GM19193 (cell line): ENCODE results near the gene CLEC2A.

Experiments
- POLR2A ChIP-seq: IDR thresholded peaks from 4 replicates; pipeline ENCODE4 v1.6.1; 2011; ENCODE audit not compliant: insufficient read depth, insufficient read length; ENCODE audit errors: extremely low read depth

CLEC2A gene

DNA sequence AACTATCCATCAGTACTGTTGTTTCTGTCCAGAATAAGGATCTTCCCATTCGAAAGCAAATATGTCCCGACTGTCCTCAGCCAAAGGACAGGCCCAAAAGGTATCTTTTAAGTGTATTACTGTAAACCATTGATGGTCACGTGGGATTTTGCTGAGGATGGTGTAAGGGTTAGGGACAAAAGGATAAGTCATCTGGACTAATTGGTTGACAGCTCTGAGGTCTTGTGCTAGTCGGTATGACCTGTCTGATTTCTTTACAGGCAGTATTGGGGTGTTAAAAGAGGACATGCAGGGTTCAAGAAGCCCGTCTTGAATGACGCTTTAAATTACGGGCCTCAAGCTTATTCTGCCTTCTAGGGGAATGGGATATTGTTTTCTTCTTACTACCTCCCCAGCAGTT, 24.4 kb downstream of the CLEC2A start:
- no peak for TF ChIP-seq POLR2A

DNA sequence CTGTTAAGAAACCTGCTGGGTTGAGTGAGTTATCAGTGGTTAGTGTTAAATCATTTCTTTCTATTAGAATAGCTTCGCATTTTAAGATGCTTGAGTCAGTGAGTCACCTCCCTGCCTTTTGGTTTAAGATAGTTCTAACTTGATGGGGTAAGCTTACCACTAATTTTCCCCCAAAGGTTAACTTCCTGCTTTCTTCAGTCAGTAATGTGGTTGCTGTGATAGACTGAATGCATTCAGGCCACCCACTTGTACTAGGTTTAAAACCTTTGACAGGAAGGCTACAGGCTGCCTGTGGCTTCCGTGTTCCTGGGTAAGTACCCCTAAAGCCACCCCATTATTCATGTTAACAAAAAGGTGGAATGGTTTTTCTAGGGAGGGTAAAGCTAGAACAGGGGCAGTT, 25.3 kb downstream of the CLEC2A start:
- TF ChIP-seq POLR2A: no peak

DNA sequence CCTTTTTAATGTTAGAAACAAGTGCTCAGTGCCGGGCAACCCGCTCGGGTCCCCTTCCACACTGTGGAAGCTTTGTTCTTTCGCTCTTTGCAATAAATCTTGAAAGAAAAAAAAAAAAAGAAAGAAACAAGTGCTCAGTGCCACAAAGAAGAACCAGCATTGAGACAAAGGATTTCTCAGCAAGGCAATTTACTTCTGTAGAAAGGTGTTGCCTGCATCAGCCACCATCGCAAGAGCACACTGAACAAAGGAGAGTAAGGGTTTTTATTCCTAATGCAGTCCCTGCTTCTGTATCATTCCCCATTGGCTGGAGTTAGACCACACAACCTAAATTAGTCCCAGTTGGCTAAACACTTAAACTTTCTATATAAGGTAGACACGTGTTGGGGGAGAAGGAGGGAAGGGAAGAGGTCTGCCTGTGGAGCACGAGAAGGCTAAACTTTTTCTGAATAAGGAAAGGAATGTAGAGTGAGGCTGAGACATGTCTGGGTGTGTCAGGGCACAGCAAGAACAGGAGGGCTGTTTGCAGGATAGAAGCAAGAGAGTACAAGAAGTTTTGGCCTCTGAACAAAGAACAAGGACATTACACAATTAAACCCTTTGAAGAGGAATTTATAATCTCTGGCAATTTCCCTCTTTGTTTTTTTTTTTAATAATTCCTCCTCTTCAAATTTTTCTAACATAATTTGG, 29.5 kb downstream of the CLEC2A start:
- TF ChIP-seq POLR2A: no peak

DNA sequence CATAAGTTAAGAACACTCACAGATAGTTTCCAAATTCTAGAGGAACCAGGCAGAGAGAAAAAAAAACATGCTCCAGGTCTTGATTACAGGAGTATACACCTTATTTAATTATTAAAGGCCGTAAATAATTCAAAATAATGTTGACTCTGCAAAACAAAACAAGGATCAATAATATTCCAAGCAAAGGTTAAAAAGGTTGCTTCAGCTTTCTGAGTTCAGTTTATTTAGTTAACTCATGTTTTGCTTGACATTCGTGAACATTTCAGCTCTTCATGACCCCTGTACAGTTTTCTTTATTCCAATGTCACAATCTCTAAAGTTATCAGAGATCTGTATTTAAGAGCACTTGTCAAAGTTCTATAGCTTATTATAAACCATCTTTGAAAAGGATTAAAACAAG, 31.2 kb downstream of the CLEC2A start:
- TF ChIP-seq POLR2A: no peak

DNA sequence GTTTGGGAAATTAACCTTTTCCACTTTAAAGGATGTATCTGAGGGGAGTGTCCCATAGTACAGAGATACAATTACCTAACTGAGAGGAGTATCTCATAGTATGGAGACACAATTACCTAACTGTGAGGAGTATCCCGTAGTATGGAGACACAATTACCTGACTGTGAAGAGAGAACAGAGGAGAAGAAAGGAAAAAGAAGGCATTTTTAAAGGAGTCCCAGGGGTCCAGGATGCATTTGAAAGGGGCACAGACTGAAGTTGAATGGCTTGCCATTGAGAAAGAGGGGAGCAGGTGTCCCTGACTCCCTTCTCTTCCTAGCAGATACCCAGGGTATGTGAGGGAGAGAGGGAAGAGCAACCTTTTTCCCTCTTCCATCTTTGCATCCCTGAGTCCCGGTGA, 33.0 kb downstream of the CLEC2A start:
- TF ChIP-seq POLR2A: no peak

DNA sequence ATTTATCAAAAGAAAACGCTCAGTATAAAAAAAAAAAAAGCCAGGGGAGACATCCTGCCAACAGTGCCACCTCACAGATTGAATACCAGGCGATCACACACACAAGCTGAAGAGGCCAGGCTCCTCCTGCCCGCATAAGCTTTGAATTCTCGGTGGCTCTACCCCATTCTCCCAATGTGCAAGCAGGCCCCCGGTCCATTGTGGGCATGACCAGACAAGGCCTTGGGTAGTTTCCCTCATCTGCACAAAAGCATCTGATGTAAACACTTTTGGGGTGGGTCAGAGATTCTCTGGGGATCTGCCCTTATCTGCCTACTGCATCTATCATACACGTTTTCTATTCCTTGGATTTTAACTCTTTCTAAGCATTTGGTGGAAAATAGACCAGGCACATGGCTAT, 34.6 kb downstream of the CLEC2A start:
- TF ChIP-seq POLR2A: no peak

DNA sequence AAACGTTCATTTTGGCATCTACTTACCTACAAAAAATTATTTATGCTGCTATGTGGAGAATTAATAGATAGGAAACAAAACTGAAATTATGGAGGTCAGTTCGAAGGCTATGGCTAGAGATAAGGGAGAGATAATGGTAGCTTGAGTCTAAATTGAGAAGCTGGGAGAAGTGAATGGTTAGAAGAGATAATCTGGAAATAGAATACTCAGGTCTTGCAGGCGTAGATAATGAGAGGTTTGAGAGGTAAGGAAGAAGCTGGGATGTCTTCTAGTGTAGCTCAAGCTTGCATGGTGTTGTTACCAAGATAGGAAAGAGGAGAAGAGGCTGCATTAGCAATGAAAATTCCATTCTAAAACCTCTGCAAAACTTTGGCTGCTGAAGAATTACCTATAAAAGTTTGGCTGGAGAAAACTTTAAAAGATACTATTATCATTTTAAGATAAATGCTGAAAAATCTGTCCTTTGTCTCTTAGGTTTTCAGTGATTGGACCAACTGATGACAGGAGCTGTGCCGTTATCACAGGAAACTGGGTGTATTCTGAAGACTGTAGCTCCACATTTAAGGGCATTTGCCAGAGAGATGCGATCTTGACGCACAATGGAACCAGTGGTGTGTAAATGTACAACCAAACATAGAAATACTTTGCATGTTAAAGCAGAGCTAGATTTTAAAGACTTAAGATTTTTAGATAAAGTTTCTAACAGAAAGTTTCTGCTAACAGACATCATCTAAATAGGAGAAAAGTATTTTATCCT, 36.8 kb downstream of the CLEC2A start:
- TF ChIP-seq POLR2A: no peak

DNA sequence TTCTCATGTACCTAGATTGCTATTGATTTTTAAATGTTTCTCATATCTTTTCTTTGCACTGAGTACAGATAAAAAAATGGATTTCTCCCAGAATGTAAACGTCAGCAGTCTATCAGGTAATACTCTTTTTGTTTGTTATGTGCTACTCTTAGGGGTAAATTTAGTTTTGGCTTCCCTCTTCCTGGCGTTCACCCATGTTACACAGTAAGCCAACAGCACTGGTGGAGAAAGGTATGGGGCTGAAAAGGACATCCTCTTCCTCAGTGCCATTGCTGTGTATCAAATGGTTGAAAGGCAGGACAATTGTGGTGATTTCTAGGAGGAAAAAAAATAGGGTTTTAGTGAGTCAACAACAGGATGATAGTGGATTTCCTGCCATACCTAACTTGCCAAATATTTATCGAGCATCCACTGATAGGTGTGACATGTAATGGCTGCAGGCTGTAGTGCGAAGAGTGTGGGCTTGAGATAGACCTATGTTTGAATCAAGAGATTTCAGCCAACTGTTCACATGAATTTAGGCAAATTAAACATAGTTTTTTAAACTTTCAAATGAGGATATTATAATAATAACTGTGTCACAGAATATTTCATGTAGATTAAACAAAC, 43.4 kb downstream of the CLEC2A start:
- TF ChIP-seq POLR2A: no peak

DNA sequence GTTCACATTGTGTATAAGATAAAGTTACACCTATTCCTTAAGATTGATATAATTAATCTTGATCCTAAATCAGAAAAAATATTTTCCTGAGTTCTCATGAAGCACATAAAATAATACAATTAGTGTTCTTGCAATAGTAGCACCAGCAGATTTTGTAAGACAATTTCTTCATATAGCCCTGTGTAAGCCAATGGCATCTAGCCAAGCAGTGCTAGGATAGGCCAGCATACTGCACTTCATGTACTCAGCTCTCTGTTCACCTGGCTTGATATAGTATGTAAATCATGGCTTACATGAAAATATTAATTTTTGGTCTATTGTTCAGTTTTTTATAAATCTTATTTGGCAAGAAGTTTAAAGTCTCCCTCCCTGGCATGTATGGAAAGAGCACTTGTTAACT, 49.0 kb downstream of the CLEC2A start:
- no peak for TF ChIP-seq POLR2A

DNA sequence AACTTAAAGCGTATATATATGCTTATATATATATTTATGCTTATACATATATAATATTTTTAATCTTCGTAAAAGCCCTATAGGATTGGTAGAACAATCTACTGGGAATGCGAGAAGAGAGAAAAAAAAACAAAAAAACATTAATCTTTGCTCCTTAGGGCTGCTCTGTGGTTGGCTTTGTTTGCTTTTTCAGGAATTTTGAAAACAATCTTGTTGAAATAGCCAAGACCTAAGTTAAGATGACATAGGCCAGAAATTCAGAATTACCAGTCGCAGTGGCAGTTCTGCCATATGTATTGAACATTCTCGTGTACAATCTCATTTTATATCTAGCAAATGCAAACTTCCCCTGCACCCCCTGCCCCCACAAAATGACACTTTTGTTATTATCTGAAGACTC, 50.2 kb downstream of the CLEC2A start:
- TF ChIP-seq POLR2A: no peak

DNA sequence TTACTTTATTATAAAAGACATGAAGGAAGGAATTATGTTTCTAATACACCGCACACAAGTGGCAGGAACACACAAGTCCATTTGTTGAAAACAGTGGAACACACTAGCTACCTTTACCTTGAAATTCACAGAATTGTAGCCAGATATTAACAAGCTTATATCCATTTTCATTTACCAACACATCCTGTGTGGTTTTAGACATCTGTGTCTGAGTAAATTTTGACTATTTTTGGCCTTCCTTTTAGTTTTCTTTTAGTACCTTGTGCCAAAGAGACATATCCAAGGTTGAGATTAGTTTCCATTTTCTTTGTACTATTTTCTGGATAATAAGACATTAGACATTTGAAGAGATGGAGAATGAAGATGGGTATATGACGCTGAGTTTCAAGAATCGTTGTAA, 50.9 kb downstream of the CLEC2A start, which contains the start of gene KLRF2:
TSS of gene KLRF2 (plus strand) at position 244 of the 400 bp plus-strand sequence. CDS start at position 351, 107 bp downstream.
- TF ChIP-seq POLR2A: no peak

DNA sequence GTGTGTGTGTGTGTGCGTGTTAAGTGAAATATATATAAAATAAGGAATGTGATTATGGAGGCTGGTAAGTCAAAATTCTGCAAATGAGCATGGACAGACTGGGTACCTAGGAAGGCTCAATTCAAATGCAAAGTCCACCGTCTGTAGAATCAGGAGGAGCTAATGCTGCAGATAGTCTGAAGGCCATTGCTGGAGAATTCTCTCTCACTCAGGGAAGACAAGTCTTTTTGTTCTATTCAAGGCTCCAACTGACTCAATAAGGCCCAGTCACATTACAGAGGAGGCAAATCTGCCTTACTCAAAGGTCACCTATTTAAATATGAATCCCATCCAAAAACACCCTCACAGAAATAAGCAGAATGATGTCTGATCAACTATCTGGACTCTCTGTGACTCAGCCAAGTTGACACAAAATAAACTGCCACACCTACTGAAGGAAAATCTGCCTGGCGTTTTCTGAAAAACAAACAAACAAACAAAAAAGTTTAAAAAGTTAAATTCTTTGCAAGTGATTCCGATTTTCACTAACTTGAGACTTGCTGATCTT, 51.6 kb downstream of the CLEC2A start:
- TF ChIP-seq POLR2A: no peak

DNA sequence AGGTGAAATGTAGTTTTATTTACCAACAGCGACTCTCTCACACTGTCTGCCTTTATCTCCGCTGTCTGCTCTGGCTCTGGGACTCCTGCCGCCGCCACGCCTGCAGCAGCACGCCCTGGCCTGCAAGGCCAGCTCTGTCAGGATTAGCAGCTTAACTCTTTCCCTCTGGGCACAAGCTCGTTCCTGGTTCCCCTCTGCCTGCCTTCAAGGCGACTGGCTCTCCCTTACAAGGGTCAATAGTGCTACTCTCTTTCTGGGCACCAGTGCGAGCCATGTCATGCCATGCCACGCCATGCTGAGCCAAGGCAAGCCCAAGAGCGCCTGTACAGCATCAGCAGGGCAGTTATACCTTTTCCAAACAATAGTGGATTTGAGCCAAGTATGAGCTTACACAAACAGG, 59.4 kb downstream of the CLEC2A start:
- TF ChIP-seq POLR2A: no peak

DNA sequence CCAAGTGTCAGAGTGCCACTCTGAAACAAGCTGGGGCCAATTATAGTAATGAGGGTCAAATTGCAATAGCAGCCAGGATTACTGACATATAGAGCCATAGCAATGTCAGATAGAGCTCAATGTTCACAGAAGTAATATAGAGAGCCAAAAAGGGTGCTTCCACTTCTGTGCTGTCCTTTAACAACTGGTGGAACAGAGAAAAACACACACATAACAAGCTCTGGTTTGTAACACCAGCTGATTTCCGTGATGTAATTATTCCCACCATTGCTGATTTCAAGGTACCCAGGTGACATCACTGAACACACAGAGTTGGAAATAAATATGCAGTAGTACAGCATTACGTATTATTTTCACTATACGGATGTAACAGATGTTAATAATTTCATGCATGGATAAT, 60.0 kb downstream of the CLEC2A start:
- no peak for TF ChIP-seq POLR2A

DNA sequence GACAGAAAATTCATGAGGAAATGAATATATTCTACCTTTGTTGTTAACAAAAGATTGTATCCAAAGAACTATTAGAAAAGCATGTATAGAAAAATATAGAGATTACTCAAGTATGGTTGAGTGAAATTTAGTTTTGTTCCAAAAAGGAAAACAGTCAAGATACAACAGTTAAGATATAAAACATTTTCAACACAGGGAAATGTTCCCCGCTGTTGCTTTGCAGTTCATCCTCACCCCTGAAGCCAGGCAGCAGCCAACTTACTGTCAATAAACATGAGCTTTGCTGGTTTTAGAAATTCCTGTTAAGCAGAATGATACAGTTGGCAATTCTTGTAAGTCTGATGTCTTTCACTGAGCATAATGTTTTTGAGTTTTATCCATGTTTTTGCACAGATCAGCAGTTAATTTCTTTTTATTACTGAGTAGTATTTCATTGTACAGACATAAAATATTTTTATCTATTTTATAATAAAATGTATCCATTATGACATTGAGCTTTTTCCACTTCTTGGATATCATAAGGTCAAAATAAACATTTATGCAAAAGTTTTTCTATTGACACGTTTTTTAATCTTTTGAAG, 61.8 kb downstream of the CLEC2A start:
- TF ChIP-seq POLR2A: no peak
